Rectal smooth muscle tissue (tissue), 1 donor: Measurements from ENCODE around the gene USP25.

Experiments used
- H3K27ac ChIP-seq: one replicate; pipeline ENCODE4 v1.7.0; 2013; ENCODE audit warnings: low read depth, low read length, inconsistent platforms
- H3K27me3 ChIP-seq: one replicate; pipeline ENCODE4 v1.7.0; 2013; ENCODE audit warnings: low read length; ENCODE audit not compliant: control insufficient read depth, insufficient read depth
- H3K36me3 ChIP-seq: one replicate; pipeline ENCODE4 v1.7.0; 2013; ENCODE audit warnings: low read length; ENCODE audit not compliant: control insufficient read depth, insufficient read depth
- H3K4me1 ChIP-seq: one replicate; pipeline ENCODE4 v1.7.0; 2013; ENCODE audit warnings: low read length; ENCODE audit not compliant: control insufficient read depth, insufficient read depth
- H3K4me3 ChIP-seq: one replicate; pipeline ENCODE4 v1.7.0; 2013; ENCODE audit warnings: low read length
- H3K9ac ChIP-seq: one replicate; pipeline ENCODE4 v1.7.0; 2013; ENCODE audit warnings: low read length

USP25 gene

GRCh38 chr21:15856813-15857212 lies 127.0 kb downstream of the USP25 start:
- H3K36me3 ChIP-seq, result no peaks in the 10 kb centered on the region
- no peaks in the 10 kb centered on the region for H3K4me1 ChIP-seq
- no peak overlapping the region for H3K27ac ChIP-seq
- H3K4me3 ChIP-seq, result no peak overlapping the region
- no peaks in the 10 kb centered on the region for H3K27me3 ChIP-seq
- no peak overlapping the region for H3K9ac ChIP-seq

- no peaks in the 10 kb centered on the region for H3K4me1 ChIP-seq
- H3K27me3 ChIP-seq, result no peaks in the 10 kb centered on the region
- no peak overlapping the region for H3K9ac ChIP-seq
- H3K27ac ChIP-seq, result no peak overlapping the region
- no peak overlapping the region for H3K4me3 ChIP-seq
- no peaks in the 10 kb centered on the region for H3K36me3 ChIP-seq
Observed at GRCh38 chr21:15857740-15858139, 128.0 kb downstream of the USP25 start.

- no peak overlapping the region for H3K9ac ChIP-seq
- no peak overlapping the region for H3K27ac ChIP-seq
- no peaks in the 10 kb centered on the region for H3K27me3 ChIP-seq
- H3K4me1 ChIP-seq, result no peaks in the 10 kb centered on the region
- no peak overlapping the region for H3K4me3 ChIP-seq
- H3K36me3 ChIP-seq, result peaks cover 3% of the 10 kb centered on the region
Observed at GRCh38 chr21:15860541-15860940, 130.8 kb downstream of the USP25 start.

- Histone ChIP-seq H3K27me3 (no peaks in the 10 kb centered on the region), H3K4me3 (no peak overlapping the region), H3K36me3 (peaks cover 3% of the 10 kb centered on the region), H3K27ac (no peak overlapping the region), H3K9ac (no peak overlapping the region), H3K4me1 (no peaks in the 10 kb centered on the region)
Observed at GRCh38 chr21:15868940-15869339, 139.2 kb downstream of the USP25 start.

- no peak overlapping the region for H3K27ac ChIP-seq
- H3K36me3 ChIP-seq, result peaks cover 8% of the 10 kb centered on the region
- H3K4me3 ChIP-seq, result no peak overlapping the region
- H3K9ac ChIP-seq, result no peak overlapping the region
- no peaks in the 10 kb centered on the region for H3K27me3 ChIP-seq
- H3K4me1 ChIP-seq, result no peaks in the 10 kb centered on the region
Observed at GRCh38 chr21:15870819-15871218, 141.0 kb downstream of the USP25 start.

GRCh38 chr21:15872236-15872635 lies 142.5 kb downstream of the USP25 start:
- H3K36me3 ChIP-seq, result peaks cover 9% of the 10 kb centered on the region
- H3K9ac ChIP-seq, result no peak overlapping the region
- H3K4me3 ChIP-seq, result no peak overlapping the region
- no peak overlapping the region for H3K27ac ChIP-seq
- H3K27me3 ChIP-seq, result no peaks in the 10 kb centered on the region
- H3K4me1 ChIP-seq, result no peaks in the 10 kb centered on the region

- H3K9ac ChIP-seq, result no peak overlapping the region
- no peak overlapping the region for H3K4me3 ChIP-seq
- no peak overlapping the region for H3K27ac ChIP-seq
- peaks cover 11% of the 10 kb centered on the region for H3K36me3 ChIP-seq
- no peaks in the 10 kb centered on the region for H3K4me1 ChIP-seq
- no peaks in the 10 kb centered on the region for H3K27me3 ChIP-seq
Observed at GRCh38 chr21:15874615-15875014, 144.8 kb downstream of the USP25 start.

GRCh38 chr21:15875286-15875685 lies 145.5 kb downstream of the USP25 start:
- Histone ChIP-seq H3K4me1 (no peaks in the 10 kb centered on the region), H3K27me3 (no peaks in the 10 kb centered on the region), H3K9ac (no peak overlapping the region), H3K27ac (no peak overlapping the region), H3K4me3 (no peak overlapping the region), H3K36me3 (peaks cover 14% of the 10 kb centered on the region)

GRCh38 chr21:15893902-15894301 lies 164.1 kb downstream of the USP25 start:
- Histone ChIP-seq H3K27me3 (no peaks in the 10 kb centered on the region), H3K4me1 (peaks cover 2% of the 10 kb centered on the region), H3K9ac (no peak overlapping the region), H3K4me3 (no peak overlapping the region), H3K36me3 (no peaks in the 10 kb centered on the region), H3K27ac (no peak overlapping the region)

GRCh38 chr21:15894596-15894995 lies 164.8 kb downstream of the USP25 start:
- no peak overlapping the region for H3K9ac ChIP-seq
- no peaks in the 10 kb centered on the region for H3K36me3 ChIP-seq
- peaks cover 2% of the 10 kb centered on the region for H3K4me1 ChIP-seq
- no peak overlapping the region for H3K4me3 ChIP-seq
- H3K27me3 ChIP-seq, result no peaks in the 10 kb centered on the region
- H3K27ac ChIP-seq, result no peak overlapping the region

- H3K9ac ChIP-seq, result no peak overlapping the region
- no peak overlapping the region for H3K4me3 ChIP-seq
- H3K27ac ChIP-seq, result no peak overlapping the region
- H3K27me3 ChIP-seq, result no peaks in the 10 kb centered on the region
- H3K4me1 ChIP-seq, result peaks cover 2% of the 10 kb centered on the region
- H3K36me3 ChIP-seq, result no peaks in the 10 kb centered on the region
Observed at GRCh38 chr21:15895142-15896106, 165.6 kb downstream of the USP25 start.

- Histone ChIP-seq H3K4me1 (peaks cover 2% of the 10 kb centered on the region), H3K27me3 (no peaks in the 10 kb centered on the region), H3K36me3 (no peaks in the 10 kb centered on the region), H3K9ac (no peak overlapping the region), H3K27ac (no peak overlapping the region), H3K4me3 (no peak overlapping the region)
Observed at GRCh38 chr21:15896501-15896900, 166.7 kb downstream of the USP25 start.

GRCh38 chr21:15904389-15904788 lies 174.6 kb downstream of the USP25 start:
- H3K36me3 ChIP-seq, result no peaks in the 10 kb centered on the region
- no peaks in the 10 kb centered on the region for H3K27me3 ChIP-seq
- no peak overlapping the region for H3K9ac ChIP-seq
- H3K4me3 ChIP-seq, result no peak overlapping the region
- no peaks in the 10 kb centered on the region for H3K4me1 ChIP-seq
- no peak overlapping the region for H3K27ac ChIP-seq
